SK-N-MC (cell line): ENCODE results near the gene DNHD1.

Source experiments
- EZH2 ChIP-seq: fragments of 200-600 bp; sonication (generic); IDR thresholded peaks from one replicate; pipeline ENCODE4 v1.6.1; 2017; ENCODE audit warnings: antibody characterized with exemption
- FOXP2 ChIP-seq: optimal IDR thresholded peaks from 2 replicates; pipeline ENCODE3; 2011; ENCODE audit warnings: mild to moderate bottlenecking, moderate library complexity; ENCODE audit not compliant: insufficient read depth; ENCODE audit errors: extremely low read length, control extremely low read depth
- POLR2AphosphoS5 ChIP-seq: IDR thresholded peaks from 2 replicates; pipeline ENCODE4 v1.6.1; 2012; ENCODE audit warnings: mild to moderate bottlenecking, low read depth, low read length, borderline replicate concordance

DNA sequence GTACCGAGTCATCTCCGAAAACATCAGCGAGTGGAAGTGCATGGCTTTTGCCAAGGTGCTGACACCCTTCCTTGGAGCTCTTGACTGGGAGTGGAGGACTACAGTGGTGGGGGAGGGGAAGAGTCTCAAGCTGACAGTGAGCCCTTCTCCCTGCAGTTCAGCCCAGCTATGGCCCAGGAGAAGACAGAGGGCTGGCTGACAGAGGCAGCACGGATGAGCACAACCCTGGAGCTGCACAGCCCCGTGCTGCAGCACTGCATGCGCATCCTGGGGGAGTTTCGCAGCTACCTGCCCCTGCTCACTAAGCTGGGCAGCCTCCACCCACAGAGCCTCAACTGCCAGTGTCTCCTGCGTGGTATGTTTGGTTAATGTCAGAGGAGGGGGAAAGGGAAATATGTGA lies 41.4 kb downstream of the DNHD1 start:
- TF ChIP-seq FOXP2 (no peak), POLR2AphosphoS5 (no peak), EZH2 (no peak)
